Measurements from ENCODE around the gene RPL26.
A peak's percentile ranks its signal among the peaks of the same experiment; 100 is the strongest.
"Not testable (repeated sequence)": the region's sequence is repeated elsewhere in the genome, so short reads cannot be mapped to it uniquely, and the experiment has no call there.

The RPL26 gene

GRCh38 chr17:8393470-8394231 lies 10.7 kb upstream of the RPL26 start:
- no peak for DNase-seq

GRCh38 chr17:8392674-8393469 lies 9.9 kb upstream of the RPL26 start:
- no peak for DNase-seq

- no peak for DNase-seq
These were observed 9.3 kb upstream of the RPL26 start for GRCh38 chr17:8392274-8392673.

GRCh38 chr17:8391711-8392110 lies 8.7 kb upstream of the RPL26 start:
- DNase-seq = no peak

- no peak for DNase-seq
These were observed 5.1 kb upstream of the RPL26 start for GRCh38 chr17:8387914-8388651.

GRCh38 chr17:8386841-8387240 lies 3.8 kb upstream of the RPL26 start:
- DNase-seq = no peak

- no peak for DNase-seq
These were observed 1.9 kb upstream of the RPL26 start for GRCh38 chr17:8384801-8385378.

GRCh38 chr17:8382880-8383142 lies 182 bp downstream of the RPL26 start:
- no peak for DNase-seq

GRCh38 chr17:8382052-8382879 lies 727 bp downstream of the RPL26 start:
- no peak for DNase-seq

- no peak for DNase-seq
These were observed 2.9 kb downstream of the RPL26 start for GRCh38 chr17:8380049-8380448.

GRCh38 chr17:8378117-8378516 lies 4.9 kb downstream of the RPL26 start:
- DNase-seq = not testable (repeated sequence)

GRCh38 chr17:8377422-8377821 lies 5.6 kb downstream of the RPL26 start:
- DNase-seq = no peak

GRCh38 chr17:8376271-8377067 lies 6.5 kb downstream of the RPL26 start, which contains the start of gene KRABD2:
KRABD2 (minus strand) TSS chr17:8376704.
- DNase-seq = peak; percentile 83

- peak; percentile 50 for DNase-seq
These were observed 7.2 kb downstream of the RPL26 start for GRCh38 chr17:8375738-8376259.

GRCh38 chr17:8373856-8374255 lies 9.1 kb downstream of the RPL26 start:
- not testable (repeated sequence) for DNase-seq

GRCh38 chr17:8372422-8372821 lies 10.6 kb downstream of the RPL26 start:
- DNase-seq = no peak

GRCh38 chr17:8371786-8372185 lies 11.2 kb downstream of the RPL26 start:
- no peak for DNase-seq

- no peak for DNase-seq
These were observed 13.0 kb downstream of the RPL26 start for GRCh38 chr17:8369944-8370343.

GRCh38 chr17:8368193-8368592 lies 14.8 kb downstream of the RPL26 start:
- no peak for DNase-seq

- no peak for DNase-seq
These were observed 16.8 kb downstream of the RPL26 start for GRCh38 chr17:8366231-8366630.

- no peak for DNase-seq
These were observed 17.9 kb downstream of the RPL26 start for GRCh38 chr17:8365143-8365542.
